Ishikawa (cell line): ENCODE measurements around the gene PIGL.

Experiments used
- CEBPB ChIP-seq: IDR thresholded peaks from 2 replicates; pipeline ENCODE4 v1.6.1; 2012
- CREB1 ChIP-seq: IDR thresholded peaks from 2 replicates; pipeline ENCODE4 v1.6.1; 2012; ENCODE audit warnings: low read depth
- EGR1 ChIP-seq: IDR thresholded peaks from 2 replicates; pipeline ENCODE4 v1.6.1; 2012
- EP300 ChIP-seq: IDR thresholded peaks from 2 replicates; pipeline ENCODE4 v1.6.1; 2012; ENCODE audit warnings: borderline replicate concordance
- FOXM1 ChIP-seq: IDR thresholded peaks from 2 replicates; pipeline ENCODE4 v1.6.1; 2012; ENCODE audit warnings: low read depth, borderline replicate concordance
- MAX ChIP-seq: IDR thresholded peaks from 2 replicates; pipeline ENCODE4 v1.6.1; 2012
- NFIC ChIP-seq: IDR thresholded peaks from 2 replicates; pipeline ENCODE4 v1.6.1; 2012
- RAD21 ChIP-seq: IDR thresholded peaks from 2 replicates; pipeline ENCODE4 v1.6.1; 2012; ENCODE audit warnings: low read depth
- REST ChIP-seq: IDR thresholded peaks from 2 replicates; pipeline ENCODE4 v1.6.1; 2012; ENCODE audit warnings: low read depth, mild to moderate bottlenecking
- TAF1 ChIP-seq: IDR thresholded peaks from 2 replicates; pipeline ENCODE4 v1.6.1; 2012; ENCODE audit warnings: low read depth, mild to moderate bottlenecking
- TCF12 ChIP-seq: IDR thresholded peaks from 2 replicates; pipeline ENCODE4 v1.6.1; 2012; ENCODE audit warnings: low read depth
- TEAD4 ChIP-seq: IDR thresholded peaks from 2 replicates; pipeline ENCODE4 v1.6.1; 2012
- YY1 ChIP-seq: IDR thresholded peaks from 2 replicates; pipeline ENCODE4 v1.6.1; 2012; ENCODE audit warnings: low read depth
- ZBTB7A ChIP-seq: IDR thresholded peaks from 2 replicates; pipeline ENCODE4 v1.6.1; 2012; ENCODE audit warnings: low read depth
- TF ChIP-seq, protein P1 (sequence below): IDR thresholded peaks from 2 replicates; pipeline ENCODE4 v1.6.1; 2012

The PIGL gene

GRCh38 chr17:16329519-16330271 lies 112.7 kb downstream of the PIGL start:
- TF ChIP-seq NFIC = peak; percentile 25; the same call in 1 of the 2 replicates
- no peak for TF ChIP-seq ZBTB7A

DNA sequence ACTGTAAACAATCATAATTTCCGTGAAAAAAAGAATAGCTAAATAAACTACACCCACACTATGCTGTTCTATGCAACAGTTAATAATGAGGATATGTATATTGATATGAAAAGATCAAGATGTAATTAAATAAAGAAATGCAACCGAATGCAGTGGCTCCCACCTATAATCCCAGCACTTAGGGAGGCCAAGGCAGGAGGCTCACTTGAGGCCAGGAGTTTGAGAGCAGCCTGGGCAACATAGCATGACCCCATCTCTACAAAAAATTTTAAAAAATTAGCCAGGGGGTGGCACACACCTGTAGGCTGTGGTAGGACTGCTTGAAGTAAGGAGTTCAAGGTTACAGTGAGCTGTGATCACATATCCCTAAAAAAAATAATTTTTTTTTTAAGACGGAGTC lies 121.4 kb downstream of the PIGL start:
- TF ChIP-seq NFIC (no peak), RAD21 (no peak), EP300 (no peak), REST (no peak), TAF1 (no peak), FOXM1 (no peak), TCF12 (no peak)

GRCh38 chr17:16339402-16339801 lies 122.4 kb downstream of the PIGL start:
- TF ChIP-seq CREB1 = no peak
- TF ChIP-seq FOXM1 = no peak

- TF ChIP-seq ZBTB7A (no peak), EGR1 (no peak), CREB1 (no peak), EP300 (no peak), NFIC (no peak), CEBPB (no peak), MAX (no peak), TCF12 (no peak)
- TF ChIP-seq, protein P1, sequence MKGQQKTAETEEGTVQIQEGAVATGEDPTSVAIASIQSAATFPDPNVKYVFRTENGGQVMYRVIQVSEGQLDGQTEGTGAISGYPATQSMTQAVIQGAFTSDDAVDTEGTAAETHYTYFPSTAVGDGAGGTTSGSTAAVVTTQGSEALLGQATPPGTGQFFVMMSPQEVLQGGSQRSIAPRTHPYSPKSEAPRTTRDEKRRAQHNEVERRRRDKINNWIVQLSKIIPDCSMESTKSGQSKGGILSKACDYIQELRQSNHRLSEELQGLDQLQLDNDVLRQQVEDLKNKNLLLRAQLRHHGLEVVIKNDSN = no peak
These were observed 122.9 kb downstream of the PIGL start for GRCh38 chr17:16339959-16340358.

GRCh38 chr17:16342979-16343378 lies 126.0 kb downstream of the PIGL start:
- TF ChIP-seq, protein P1 = no peak
- TF ChIP-seq CEBPB = no peak
- TF ChIP-seq TAF1 = no peak
- TF ChIP-seq TCF12 = no peak
- no peak for TF ChIP-seq NFIC
- TF ChIP-seq FOXM1 = no peak
- TF ChIP-seq EP300 = no peak
- TF ChIP-seq CREB1 = no peak
- TF ChIP-seq EGR1 = no peak
- no peak for TF ChIP-seq MAX
- no peak for TF ChIP-seq REST
- no peak for TF ChIP-seq ZBTB7A
- no peak for TF ChIP-seq RAD21
- TF ChIP-seq TEAD4 = no peak
- no peak for TF ChIP-seq YY1

GRCh38 chr17:16343569-16343968 lies 126.6 kb downstream of the PIGL start:
- TF ChIP-seq TAF1 (no peak), TCF12 (no peak), TEAD4 (no peak), CEBPB (no peak), FOXM1 (no peak), EP300 (no peak), NFIC (no peak), REST (no peak), YY1 (no peak), ZBTB7A (no peak), RAD21 (no peak)
- TF ChIP-seq, protein P1 = no peak
